Kidney (tissue), 14 donors: ENCODE data around the gene ADGRD1. TPM values are rescaled to one million over a fixed set of nuclear protein-coding genes. Genes with fewer than 3 reads are reported as not detected.

Experiments
- DNase-seq, 5 donors: peaks; one replicate each; pipeline ENCODE4 v3.0.0-alpha.2; 2013 to 2020
- FAIRE-seq: peaks from 2 replicates; lab custom pipeline; 2012; peaks lifted over from hg19 to GRCh38; lab: Jason Lieb, UNC
- H3K27ac ChIP-seq, 2 donors: one replicate each; pipeline ENCODE4 v1.7.0; 2013; ENCODE audit warnings: low read depth in 2 of 2, low read length in 2 of 2, inconsistent platforms in 1 of 2
- H3K27me3 ChIP-seq: one replicate; pipeline ENCODE4 v1.7.1; 2013; ENCODE audit warnings: low read length, inconsistent platforms; ENCODE audit not compliant: control insufficient read depth, insufficient read depth
- H3K36me3 ChIP-seq, 3 donors: one replicate each; pipeline versions ENCODE4 v1.7.0 to v1.7.1; 2013; ENCODE audit warnings: low read length in 3 of 3, control low read depth in 1 of 3, inconsistent platforms in 1 of 3; ENCODE audit not compliant: insufficient read depth in 3 of 3, control insufficient read depth in 2 of 3
- H3K4me1 ChIP-seq, 3 donors: one replicate each; pipeline versions ENCODE4 v1.7.0 to v1.7.1; 2013; ENCODE audit warnings: low read length in 3 of 3, inconsistent platforms in 1 of 3, low read depth in 1 of 3; ENCODE audit not compliant: control insufficient read depth in 2 of 3, insufficient read depth in 2 of 3
- H3K4me3 ChIP-seq, 3 donors: one replicate each; pipeline versions ENCODE4 v1.7.0 to v1.8.1; 2013; ENCODE audit warnings: low read length in 3 of 3, control low read depth in 1 of 3, inconsistent platforms in 1 of 3
- H3K9ac ChIP-seq, 3 donors: one replicate each; pipeline versions ENCODE4 v1.7.0 to v1.7.1; 2013; ENCODE audit warnings: low read length in 3 of 3, control low read depth in 1 of 3, inconsistent platforms in 1 of 3
- H3K9me3 ChIP-seq, 3 donors: one replicate each; pipeline versions ENCODE4 v1.7.0 to v1.7.1; 2013; ENCODE audit warnings: low read length in 3 of 3, control low read depth in 1 of 3, inconsistent platforms in 1 of 3; ENCODE audit not compliant: control insufficient read depth in 2 of 3, insufficient read depth in 1 of 3
- CTCF ChIP-seq: IDR thresholded peaks from 3 replicates; pipeline ENCODE4 v1.5.1; 2012; ENCODE audit warnings: mild to moderate bottlenecking, moderate library complexity, borderline replicate concordance; ENCODE audit not compliant: insufficient read depth; ENCODE audit errors: extremely low read depth
- intact Hi-C: fragments of 100-400 bp; cut with DNase I; formaldehyde crosslinking; loops from one replicate; pipeline ENCODE4 v1.11.1; 2022
- polyA plus RNA-seq: library from polyadenylated mRNA; stranded (reverse); fragments of 350-450 nt; fragmentation: Illumina TruSeq; extraction: RNeasy Lipid Tissue Mini Kit (QIAGEN cat#74804); gene quantifications from one replicate; pipeline ENCODE4 v1.2.3, GENCODE V29; 2014; ENCODE audit warnings: low read depth, low replicate concordance; ENCODE audit not compliant: insufficient read depth
- total RNA-seq: library from RNA; stranded (reverse); fragmentation: NEBNext Ultra II Directional; extraction: Animal tissue kit (Norgen Biotek cat#: 25700); gene quantifications from one replicate; pipeline ENCODE4 v1.2.1, GENCODE V29; 2021
- donor health status: control.
- donor health status: control.
- donor health status: control.
- donor health status: control.
- donor health status: control.
- donor health status: DM: yes; HTN: yes; CAD: no.
- donor health status: Normal renal cell carcinoma (clear cell type).

The ADGRD1 gene
- total and polyA plus RNA-seq, 2 donors from 2014 or later = 1.7 to 6.7 TPM

GRCh38 chr12:131164096-131164872 is 210.6 kb downstream of the ADGRD1 start:
- no peak for DNase-seq
- no peak for FAIRE-seq
- no peak overlapping the region for H3K27ac ChIP-seq
- H3K36me3 ChIP-seq = no peaks in the 10 kb centered on the region
- H3K4me3 ChIP-seq = no peak overlapping the region
- TF ChIP-seq CTCF = no peak
- H3K27me3 ChIP-seq = no peaks in the 10 kb centered on the region
- no peaks in the 10 kb centered on the region for H3K4me1 ChIP-seq
- no peaks in the 10 kb centered on the region for H3K9me3 ChIP-seq
- intact Hi-C loops = no loop called here
- no peak overlapping the region for H3K9ac ChIP-seq

- Histone ChIP-seq H3K36me3 (no peaks in the 10 kb centered on the region), H3K27me3 (no peaks in the 10 kb centered on the region), H3K4me3 (no peak overlapping the region), H3K9ac (no peak overlapping the region), H3K4me1 (no peaks in the 10 kb centered on the region), H3K9me3 (no peaks in the 10 kb centered on the region), H3K27ac (no peak overlapping the region)
- intact Hi-C loops = no loop called here
- FAIRE-seq = no peak
- no peak for TF ChIP-seq CTCF
- DNase-seq = no peak
These were observed 213.0 kb downstream of the ADGRD1 start for GRCh38 chr12:131166717-131167116.

GRCh38 chr12:131167334-131167733 is 213.6 kb downstream of the ADGRD1 start:
- no peak overlapping the region for H3K4me3 ChIP-seq
- H3K9me3 ChIP-seq = no peaks in the 10 kb centered on the region
- peak in 1 of 5 donors; percentile 9 for DNase-seq
- H3K27ac ChIP-seq = no peak overlapping the region
- H3K9ac ChIP-seq = no peak overlapping the region
- H3K27me3 ChIP-seq = no peaks in the 10 kb centered on the region
- FAIRE-seq = no peak
- intact Hi-C loops = no loop called here
- no peak for TF ChIP-seq CTCF
- no peaks in the 10 kb centered on the region for H3K36me3 ChIP-seq
- no peaks in the 10 kb centered on the region for H3K4me1 ChIP-seq
